Stimulated activated CD4-positive, alpha-beta T cell treated with anti-CD3 and anti-CD28 coated beads, TNF-alpha, amount 100 ng/mL, for 24 hours (primary cell): ENCODE results near the gene FBXL16.
A peak's percentile ranks its signal among the peaks of the same experiment; 100 is the strongest.

Source experiments
- DNase-seq, 3 experiments: peaks; one replicate each; pipeline ENCODE4 v3.0.0-alpha.2; 2020; ENCODE audit warnings: low read depth in 3 of 3

The FBXL16 gene

DNA sequence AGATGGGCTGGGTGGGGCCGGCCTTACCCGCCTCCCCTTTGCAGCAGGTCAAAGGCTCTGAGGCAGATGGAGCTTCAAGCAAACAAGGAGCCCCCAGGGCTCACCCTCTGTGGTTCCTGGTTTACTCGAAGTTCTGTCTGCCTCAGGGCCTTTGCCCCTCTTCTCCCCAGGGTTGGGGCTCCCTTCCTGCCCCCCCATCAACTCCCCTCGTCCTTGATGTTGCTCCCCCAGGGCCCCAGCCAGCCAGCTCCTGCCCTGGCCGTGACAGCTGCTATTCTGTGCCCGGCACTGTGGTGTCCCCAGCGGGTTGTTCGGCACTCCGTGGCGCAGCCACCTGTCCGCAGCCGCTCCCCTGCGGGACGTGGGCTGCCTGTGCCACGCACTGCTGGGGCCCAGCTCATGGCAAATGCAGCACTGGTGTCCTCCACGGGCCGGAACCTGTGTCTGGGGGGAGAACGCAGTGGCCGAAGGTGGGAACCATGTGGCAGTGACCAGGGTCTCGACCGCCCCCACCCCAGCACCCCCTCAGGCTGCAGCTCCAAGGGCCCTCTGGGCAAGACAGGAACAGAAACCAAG lies 5.0 kb upstream of the FBXL16 start:
- no peak for DNase-seq

DNA sequence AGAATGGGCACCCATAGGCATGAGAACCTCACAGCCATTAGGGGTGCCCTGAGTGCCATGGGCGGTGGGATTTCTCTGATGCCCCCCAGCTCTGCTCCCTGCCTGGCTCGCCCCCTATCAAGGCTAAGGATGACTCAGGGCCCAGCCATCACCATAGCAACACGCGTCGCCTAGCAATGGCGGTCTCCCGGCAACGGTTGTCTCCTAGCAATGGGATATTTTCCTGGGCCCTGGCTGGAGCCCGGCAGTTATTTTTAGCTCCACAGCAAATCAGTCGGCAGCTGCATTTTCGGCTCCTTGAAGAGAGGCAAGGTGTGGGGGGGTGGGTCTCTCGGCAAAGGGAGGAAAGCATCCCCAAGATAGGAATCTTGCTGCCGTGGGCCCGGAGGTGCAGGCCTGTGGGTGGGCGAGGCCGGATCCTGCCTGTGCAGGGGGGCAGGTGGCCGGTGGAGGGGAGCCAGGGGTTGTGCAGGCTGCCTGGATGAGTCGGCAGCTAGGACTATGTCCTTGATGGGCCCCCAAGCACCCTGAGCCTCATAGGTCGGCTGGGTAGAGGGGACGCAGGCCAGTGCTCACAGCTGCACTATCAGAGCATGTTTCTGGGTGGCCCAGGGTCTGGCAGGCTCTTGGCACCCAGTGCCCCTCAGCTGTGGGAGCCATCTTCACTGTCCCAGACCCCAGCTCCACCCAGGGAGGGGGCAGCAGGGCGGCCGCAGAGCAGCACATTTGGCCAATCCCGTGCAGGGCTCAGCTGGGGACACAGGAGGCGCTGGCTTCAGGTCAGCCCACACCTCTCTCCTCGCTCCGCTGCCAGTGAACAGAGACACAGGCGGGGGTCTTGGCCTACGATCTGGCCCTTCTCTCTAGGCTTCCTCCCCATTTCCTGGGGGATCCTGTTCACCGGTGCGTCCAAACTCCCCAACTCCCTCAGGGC lies 4.2 kb upstream of the FBXL16 start:
- no peak for DNase-seq

DNA sequence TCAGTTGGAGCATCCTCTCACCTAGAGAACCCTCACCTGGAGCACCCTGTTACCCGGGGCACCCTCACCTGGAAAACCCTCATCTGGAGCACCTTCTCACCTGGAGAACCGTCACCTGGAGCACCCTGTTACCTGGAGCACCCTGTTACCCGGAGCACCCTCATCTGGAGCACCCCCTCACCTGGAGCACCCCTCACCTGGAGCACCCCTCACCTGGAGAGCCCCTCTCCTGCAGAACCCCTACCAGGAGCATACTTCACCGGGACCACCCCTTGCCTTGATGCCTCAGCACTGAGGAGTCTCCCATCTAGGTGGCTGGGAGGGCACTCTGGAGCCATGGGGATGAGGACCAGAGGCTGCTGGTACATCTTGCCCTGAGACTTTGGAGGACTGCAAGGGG lies 3.4 kb upstream of the FBXL16 start:
- no peak for DNase-seq

DNA sequence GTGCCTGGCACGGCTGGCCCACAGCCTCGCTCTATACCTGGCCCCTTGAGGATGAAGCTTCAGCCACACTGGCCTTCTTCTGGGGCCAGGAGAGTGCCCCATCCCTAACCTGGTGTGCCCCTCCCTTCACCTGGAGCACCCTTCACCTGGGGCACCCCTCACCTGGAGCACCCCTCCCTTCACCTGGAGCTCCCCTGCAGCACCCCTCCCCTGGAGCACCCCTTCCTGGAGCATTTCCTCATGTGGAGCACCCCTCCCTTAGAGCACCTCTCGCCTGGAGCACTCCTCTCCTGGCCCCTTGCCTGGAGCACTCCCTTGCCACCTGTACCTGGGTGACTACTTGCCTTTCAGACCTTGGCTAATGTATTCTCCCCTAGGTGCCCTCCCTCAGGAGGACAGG lies 2.4 kb upstream of the FBXL16 start:
- no peak for DNase-seq

DNA sequence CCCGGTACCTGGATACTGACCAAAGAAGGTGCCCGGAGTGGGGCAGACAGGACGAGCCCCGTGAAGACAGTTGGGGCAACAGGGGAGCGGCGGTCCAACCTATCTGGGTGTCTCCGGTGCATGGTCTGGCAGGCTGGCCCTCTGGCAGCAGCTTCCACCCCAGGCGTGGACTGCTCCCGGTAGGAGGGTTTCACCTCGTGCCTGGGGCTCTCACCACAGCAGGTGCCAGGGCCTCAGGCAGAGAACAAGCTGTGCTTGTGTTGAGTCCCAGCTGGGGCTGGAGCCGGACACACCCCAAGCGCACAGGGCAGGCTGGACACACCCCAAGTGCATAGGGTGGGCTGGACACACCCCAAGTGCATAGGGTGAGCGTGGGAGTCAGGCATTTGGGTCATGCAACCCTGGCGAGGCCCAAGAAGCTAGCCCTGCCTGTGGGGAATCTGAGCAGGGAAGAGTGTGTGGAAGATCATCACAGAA lies 1.5 kb upstream of the FBXL16 start:
- no peak for DNase-seq

DNA sequence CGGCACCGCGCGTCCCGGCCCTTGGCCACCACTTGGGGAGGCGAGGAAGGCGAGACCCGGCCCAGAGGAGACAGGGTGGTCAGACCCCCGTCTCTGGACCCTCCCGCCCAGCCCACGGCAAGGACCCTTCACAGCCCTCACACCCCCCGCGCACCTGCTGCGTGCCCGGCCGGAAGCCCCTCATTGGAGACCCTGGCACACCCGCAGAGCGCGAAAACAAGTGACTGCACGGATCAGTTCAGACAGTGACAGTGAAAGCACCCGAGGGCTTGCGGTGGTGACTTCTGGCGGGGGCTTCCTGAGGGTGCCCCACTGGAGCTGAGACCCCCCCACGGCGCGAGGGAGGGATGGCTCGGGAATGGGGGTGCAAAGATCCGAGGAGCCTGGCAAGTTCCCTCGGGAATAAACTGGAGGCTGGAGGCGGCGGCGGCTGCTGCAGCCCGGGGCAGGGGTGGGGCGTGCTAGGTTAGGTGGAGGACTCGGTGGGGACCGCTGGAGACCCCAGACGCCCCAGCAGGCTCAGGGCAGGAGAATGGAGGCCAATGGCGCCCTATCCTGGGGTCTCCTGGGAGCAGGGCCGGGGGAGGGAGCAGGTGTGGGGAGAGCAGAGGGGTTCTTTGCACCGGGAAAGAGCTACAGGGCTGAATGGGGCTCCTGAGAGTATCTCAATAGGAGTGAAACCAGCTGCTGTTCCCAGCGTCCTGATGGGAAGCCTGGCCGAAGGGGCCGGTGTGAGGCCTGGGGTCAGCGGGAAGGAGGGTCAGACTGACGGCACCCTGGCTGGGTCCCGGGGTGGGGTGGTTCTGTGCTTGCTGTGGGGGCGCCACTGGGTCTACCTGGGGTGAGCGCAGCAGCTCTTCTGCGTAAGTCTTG lies 824 bp upstream of the FBXL16 start:
- DNase-seq = no peak

DNA sequence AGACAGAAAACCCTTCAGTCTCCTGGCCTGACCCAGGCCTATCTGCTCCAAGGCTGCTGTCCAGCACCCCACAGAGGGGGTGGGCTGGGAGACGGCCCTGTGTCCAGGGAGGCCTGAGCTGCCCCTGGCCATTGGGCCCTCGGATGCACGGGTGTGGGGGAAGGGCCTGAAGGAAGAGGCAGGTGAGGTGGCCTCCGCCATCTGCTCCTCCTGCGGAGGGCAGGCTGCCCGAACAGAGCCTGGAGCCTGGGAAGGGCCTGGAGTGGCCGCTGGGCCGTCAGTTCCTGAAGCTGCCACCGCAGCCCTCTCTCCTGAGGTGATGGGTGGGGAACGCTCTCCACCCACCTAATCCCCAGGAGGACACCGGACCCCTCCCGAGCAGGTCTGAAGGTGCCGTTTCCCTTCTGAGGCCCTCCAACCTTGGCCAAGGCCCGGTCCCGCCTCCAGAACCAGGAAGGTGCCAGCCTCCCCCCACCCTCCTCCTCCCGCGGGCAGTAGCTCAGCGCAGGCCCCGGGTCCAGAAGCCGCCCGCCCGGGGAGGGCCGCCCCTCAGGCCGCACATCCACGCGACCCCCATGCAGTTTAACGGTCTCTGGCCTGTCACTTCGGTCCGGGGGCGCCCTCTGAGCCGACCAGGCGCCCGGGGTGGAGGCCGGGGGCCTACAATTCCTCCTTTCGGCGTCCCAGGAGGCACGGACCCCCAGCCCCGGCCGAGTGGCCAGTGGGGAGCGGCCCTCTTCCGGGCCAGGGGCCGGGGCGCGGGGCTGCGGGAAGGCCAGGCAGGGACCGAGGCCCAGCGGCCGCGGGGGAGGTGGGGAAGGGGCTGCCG lies 835 bp downstream of the FBXL16 start:
- DNase-seq = no peak

DNA sequence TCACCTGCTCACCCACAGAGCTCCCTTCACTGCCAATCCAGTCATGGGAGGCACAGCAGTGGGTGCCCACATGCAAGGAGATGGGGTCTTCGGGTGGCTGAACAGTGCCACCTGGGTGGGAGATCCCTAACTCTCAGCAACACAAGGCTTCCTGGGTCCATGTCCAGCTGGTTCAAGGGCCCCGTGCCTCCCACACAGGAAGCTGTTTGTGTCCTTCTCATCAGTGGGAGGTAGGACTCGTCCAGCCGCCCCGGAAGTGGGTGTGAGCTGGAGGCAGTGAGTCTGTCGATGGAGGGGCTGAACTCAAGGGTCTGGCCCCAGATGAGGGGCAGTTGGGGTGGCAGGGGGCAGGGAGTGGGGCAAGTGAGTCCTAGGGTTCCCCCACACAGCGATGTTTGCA lies 1.6 kb downstream of the FBXL16 start:
- DNase-seq = no peak

DNA sequence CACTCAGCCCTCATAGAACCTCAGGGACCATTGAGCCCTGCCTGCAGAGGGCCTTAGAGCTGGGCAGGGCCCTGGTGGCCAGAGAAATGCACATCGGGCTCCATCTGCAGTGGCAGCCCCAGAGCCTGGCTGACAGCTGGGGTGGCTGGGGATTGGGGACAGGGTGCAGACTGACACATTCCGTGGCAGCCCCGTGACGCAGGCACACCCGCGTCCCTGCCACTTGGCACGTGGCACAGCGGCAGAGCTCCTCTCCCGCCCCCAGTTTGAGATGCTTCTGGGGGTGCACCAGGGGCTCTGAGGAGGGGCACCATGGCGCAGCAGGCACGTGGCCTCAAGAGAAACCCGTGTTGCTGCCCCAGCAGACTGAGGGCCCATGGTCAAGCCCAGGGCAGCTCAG lies 2.2 kb downstream of the FBXL16 start:
- no peak for DNase-seq

DNA sequence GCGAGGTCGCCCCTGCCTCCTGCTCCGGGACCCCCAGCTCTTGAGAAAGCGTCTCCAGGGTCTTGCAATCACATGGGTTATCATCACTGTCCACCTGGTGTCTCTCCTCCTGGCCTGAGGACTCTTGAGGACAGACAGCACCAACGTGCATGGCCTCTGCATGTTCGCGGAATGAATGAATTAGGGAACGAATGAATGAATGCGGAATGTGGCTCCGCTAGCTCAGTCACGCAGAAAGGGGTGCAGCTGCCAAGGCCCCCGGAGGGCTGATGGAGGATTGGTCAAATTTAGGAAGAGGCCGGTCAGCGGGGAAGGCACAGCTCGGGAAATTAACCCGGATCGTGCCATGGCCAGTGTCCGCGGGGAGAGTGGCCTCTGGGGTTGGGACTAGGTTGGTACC lies 3.3 kb downstream of the FBXL16 start:
- no peak for DNase-seq

DNA sequence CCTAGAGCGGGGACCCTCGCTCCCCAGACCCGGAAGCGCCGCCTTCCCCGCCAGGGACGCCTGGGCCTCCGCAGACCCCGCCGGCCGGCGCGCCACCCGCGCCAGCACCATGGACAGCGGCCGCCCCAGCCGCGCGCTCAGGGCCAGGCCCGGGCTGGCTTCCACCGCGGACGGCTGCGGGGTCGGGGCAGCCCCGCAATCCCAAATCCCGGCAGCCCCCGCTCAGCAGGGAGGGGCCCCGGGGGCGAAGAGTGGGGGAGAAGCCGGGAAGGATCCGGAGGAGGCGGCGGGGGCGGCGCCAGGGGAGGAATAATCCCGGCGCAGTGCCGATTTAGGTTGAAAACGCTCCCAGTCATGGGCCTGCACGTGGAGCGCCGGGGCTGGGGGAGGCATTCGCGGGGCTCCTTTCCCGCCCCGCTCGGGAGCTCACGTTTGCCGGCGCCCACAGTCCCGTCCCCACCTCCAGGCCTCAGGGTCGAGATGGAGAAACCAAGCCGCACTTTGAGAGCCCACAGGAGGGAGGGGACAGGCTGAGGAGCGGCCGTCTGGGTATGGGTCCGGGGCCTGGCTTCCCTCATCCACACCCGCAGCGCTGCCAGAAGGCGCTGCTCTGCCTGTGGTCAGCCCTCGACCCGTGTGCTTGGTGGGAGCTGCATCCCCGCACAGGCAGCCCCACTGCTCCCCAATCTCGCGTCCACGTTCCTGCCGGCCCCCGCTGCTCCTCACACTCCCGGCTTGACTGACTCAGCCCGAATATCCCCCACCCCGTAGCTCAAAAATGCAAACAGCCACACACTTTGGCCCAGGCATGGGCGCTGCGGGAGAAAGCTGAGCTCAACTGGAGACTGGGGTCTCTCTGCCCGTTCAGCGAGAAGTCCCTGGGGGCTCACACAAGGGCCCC lies 4.7 kb downstream of the FBXL16 start:
- no peak for DNase-seq

DNA sequence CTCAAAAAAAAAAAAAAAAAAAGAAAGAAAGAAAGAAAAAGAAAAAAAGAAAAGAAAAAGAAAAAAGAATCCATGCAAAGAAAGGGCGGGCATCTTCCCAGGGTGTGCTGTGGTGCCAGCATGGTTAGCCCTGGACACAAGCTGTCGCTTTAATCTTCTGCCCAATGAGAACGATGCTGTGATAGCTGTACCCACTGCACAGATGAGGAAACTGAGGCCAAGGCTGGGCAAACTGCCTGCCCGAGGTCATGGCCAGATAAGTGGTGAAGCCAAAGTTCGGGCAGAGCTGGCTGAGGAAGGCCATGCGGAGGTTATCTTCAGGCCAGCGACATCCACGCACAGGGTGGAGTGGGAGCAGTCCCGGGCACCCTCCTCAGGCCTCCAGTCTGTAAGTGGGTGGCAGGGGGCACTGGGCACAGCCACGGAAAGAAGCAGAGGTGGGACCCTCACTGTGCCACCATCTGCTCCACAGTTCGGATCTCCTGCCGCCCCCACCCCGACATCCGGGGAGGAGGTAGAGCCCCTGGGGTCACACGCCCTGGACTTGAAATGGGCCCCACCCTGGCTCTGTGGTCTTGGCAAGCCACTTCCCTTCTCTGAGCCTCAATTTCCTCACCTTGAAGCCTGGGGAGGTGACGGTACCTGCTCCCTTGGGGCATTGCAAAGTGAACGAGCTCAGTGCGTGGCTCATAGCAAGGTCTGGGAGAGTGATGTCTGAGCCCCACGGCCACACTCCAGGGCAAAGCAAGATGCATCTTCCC lies 6.5 kb downstream of the FBXL16 start:
- DNase-seq = no peak

DNA sequence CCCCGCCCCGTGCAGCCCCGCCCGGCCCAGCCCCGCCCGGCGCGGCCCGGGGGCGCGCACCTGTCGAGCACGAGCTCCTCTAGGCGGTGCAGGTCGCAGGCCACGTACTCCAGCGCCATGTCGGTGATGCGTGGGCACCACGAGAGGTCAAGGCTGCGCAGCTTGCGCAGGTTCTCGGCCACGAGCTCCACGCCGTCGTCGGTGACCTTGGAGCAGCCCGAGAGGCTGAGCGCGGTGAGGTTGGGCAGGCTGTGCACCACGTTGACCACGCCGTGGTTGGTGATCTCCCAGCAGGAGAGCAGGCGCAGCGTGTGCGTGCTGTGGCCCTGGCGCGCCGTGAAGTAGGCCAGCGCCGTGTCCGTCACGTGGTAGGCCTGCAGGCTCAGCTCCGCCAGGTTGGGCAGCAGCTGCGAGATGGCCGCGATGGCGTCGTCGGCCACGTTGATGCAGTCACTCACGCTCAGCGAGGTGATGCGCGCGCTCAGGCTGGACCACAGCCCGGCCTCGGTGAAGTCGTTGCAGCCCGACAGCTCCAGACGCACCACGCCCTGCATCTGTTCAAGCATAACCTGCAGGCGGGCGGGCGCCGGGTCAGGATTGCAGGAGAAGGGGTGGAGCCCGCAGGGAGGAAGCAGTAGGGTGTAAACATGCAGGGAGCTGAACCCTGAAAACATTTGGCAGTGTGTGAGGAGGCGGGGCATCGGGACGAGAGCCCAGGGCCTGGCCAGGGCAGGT lies 10.1 kb downstream of the FBXL16 start:
- peak in 2 of 3 experiments; percentile 48 to 69 for DNase-seq

DNA sequence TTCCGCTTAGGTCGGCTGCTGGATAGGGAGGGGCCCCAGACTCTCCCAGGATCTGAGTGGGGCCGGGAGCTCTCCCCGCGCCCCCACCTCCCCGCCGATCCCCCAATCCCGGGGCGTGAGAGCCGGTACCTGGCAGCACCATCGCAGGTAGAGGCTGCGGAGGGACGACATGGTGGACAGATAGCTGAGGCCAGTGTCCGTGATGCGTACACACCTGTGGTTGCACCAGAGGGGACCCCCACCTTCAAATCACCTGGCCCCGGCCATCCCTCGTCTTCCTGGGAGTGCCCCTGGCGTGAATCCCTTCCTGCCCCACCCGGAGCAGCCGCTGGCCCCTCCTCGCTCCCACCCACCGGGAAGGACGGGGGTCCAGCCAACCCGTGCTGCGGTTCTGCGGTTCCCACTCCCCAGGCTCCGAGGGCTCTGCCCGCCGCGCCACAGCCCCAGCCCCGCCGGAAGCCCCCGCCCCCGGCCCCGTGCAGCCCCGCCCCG lies 10.7 kb downstream of the FBXL16 start:
- DNase-seq = no peak

DNA sequence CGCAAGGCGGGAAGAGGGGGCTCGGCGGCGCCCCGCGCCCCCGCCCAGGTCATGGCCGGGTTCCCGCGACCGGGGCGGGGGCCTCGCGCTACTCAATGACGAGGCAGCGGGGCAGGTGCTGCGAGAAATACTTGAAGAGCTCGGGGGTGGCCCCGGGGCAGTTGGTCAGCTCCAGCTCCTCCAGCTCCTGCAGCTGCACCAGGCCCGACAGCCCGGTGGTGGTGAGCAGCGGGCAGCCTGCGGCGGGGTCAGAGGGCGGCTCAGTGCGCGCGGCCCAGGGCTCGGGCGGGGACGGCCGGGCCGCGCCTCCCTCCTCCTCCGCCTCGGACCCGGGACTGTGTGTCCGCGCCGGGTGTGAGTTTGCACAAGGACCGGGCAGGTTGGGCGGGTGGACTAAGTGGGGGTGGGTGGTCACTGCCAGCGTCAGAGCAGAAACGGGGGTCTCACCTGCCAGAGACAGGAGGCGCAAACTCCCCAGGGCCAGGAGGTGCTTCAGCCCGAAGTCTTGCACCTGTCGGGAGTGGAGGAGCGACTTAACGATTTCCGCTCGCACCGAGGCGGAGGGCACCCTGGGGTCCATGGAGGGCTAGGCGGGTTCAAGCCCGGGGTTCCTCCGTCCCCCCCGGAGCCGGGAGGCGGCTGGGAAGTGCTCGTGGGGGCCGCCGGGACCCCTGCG lies 11.3 kb downstream of the FBXL16 start:
- no peak for DNase-seq

DNA sequence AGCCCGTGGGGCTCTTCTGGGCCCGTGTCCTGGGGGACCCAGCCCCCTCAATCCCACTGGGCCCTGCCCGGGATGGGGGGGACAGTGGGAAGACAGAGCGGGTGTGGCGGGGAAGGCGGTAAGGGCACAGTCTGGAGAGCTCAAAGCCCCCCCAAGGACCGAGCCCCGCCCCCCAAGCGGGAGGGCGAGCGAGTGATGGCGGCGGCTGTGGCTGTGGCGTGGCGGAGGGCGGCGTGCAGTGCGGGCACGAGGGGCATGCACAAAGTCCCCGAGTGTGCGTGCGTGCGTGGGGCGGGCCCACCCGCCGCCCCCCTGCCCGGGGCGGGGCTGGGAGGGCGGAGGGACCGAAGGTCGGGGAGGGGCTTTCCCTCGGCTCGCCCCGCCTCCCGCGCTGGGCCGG lies 11.8 kb downstream of the FBXL16 start:
- DNase-seq = no peak

DNA sequence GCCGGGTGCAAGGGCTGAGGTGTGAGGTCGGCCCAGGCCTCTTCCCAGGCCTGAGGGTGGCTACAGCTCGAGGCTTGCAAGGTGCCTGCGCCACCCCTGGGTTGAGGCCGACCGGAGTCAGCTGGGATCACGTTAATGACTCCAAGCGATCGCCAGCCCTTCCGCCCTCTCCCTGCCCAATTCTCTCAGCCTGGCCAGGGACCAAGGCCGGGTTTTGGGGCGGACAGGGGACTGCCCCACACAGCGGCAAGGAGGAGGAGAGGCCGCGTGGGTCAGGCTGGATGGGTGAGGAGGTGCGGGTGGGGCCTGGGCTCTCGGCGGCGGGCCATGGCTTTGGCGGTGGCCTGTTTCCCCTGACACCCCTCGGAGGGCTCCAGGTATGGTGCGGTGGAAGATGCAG lies 12.2 kb downstream of the FBXL16 start:
- DNase-seq = no peak
